H1 (cell line): ENCODE results near the gene TEAD2. TPM values are rescaled to one million over a fixed set of nuclear protein-coding genes. Genes with fewer than 3 reads are reported as not detected.

ENCODE experiments used
- CTCF ChIA-PET: fragments of 300-600 bp; sonication (Branson Sonifier 250); formaldehyde crosslinking; loops from one replicate; lab custom pipeline; 2021; ENCODE audit not compliant: partially characterized antibody; lab: Charles Lee
- POLR2A ChIA-PET: fragments of 300-600 bp; sonication (Branson Sonifier 250); formaldehyde crosslinking; loops from one replicate; lab custom pipeline; 2021; ENCODE audit warnings: inconsistent platforms; ENCODE audit not compliant: partially characterized antibody; lab: Charles Lee
- DNase-seq, 2 experiments: peaks; one replicate each; pipeline versions ENCODE4 v3.0.0 to v3.0.0-alpha.2; 2010 to 2022; ENCODE audit warnings: low spot score in 2 of 2, low read depth in 1 of 2, mixed read lengths in 1 of 2
- FAIRE-seq: peaks from 2 replicates; lab custom pipeline; 2011; peaks lifted over from hg19 to GRCh38; lab: Jason Lieb, UNC
- H2AFZ ChIP-seq: 2 replicates; pipeline ENCODE4 v1.8.1; 2012; ENCODE audit warnings: low read length, inconsistent platforms
- H2AK5ac ChIP-seq: 2 replicates; pipeline ENCODE4 v1.6.1; 2013; ENCODE audit warnings: low read depth, low read length
- H2BK120ac ChIP-seq: replicated peaks from 2 replicates; pipeline ENCODE3; 2013; ENCODE audit warnings: low read depth, low read length, inconsistent platforms
- H2BK12ac ChIP-seq: 2 replicates; pipeline ENCODE4 v1.6.1; 2013; ENCODE audit warnings: low read depth, low read length
- H2BK15ac ChIP-seq: 2 replicates; pipeline ENCODE4 v1.6.1; 2013; ENCODE audit warnings: low read length
- H2BK20ac ChIP-seq: 2 replicates; pipeline ENCODE4 v1.6.1; 2013; ENCODE audit warnings: low read length
- H2BK5ac ChIP-seq: 2 replicates; pipeline ENCODE4 v1.6.1; 2013; ENCODE audit warnings: low read depth, low read length
- H3K14ac ChIP-seq: 2 replicates; pipeline ENCODE4 v1.6.1; 2013; ENCODE audit warnings: inconsistent platforms; ENCODE audit not compliant: insufficient read length
- H3K18ac ChIP-seq: 2 replicates; pipeline ENCODE4 v1.6.1; 2013; ENCODE audit warnings: low read length; ENCODE audit errors: extremely low read depth
- H3K23ac ChIP-seq: 2 replicates; pipeline ENCODE4 v1.6.1; 2013; ENCODE audit warnings: inconsistent platforms; ENCODE audit not compliant: insufficient read length
- H3K23me2 ChIP-seq: 2 replicates; pipeline ENCODE4 v1.6.1; 2013; ENCODE audit warnings: low read depth, low read length
- H3K27ac ChIP-seq: 2 replicates; pipeline ENCODE4 v1.6.1; 2011; ENCODE audit warnings: low read depth, low read length, inconsistent platforms
- H3K27me3 ChIP-seq, 4 experiments: replicated peaks in 1 of 4; 1 replicate in 1 of 4; 2 replicates in 3 of 4; pipeline versions ENCODE4 v1.6.1 to v1.8.1; 2011 to 2013; ENCODE audit warnings: low read length in 3 of 4, mild to moderate bottlenecking in 3 of 4, inconsistent platforms in 2 of 4, mixed read lengths in 2 of 4, moderate library complexity in 1 of 4; ENCODE audit not compliant: control insufficient read depth in 3 of 4, insufficient read depth in 3 of 4; ENCODE audit errors: extremely low read depth in 1 of 4
- H3K36me3 ChIP-seq, 4 experiments: 2 replicates each; pipeline versions ENCODE4 v1.6.1 to v1.8.1; 2011 to 2013; ENCODE audit warnings: mild to moderate bottlenecking in 4 of 4, low read length in 3 of 4, moderate library complexity in 2 of 4, control low read depth in 1 of 4, inconsistent platforms in 1 of 4; ENCODE audit not compliant: insufficient read depth in 4 of 4, control insufficient read depth in 2 of 4
- H3K4ac ChIP-seq: replicated peaks from 2 replicates; pipeline ENCODE3; 2013; ENCODE audit warnings: low read length, low read depth, mixed read lengths, inconsistent platforms; ENCODE audit not compliant: insufficient read length
- H3K4me1 ChIP-seq, 4 experiments: replicated peaks in 1 of 4; 1 replicate in 1 of 4; 2 replicates in 3 of 4; pipeline versions ENCODE4 v1.6.1 to v1.8.1; 2011 to 2013; ENCODE audit warnings: low read length in 3 of 4, inconsistent platforms in 2 of 4, mixed read lengths in 1 of 4; ENCODE audit not compliant: insufficient read depth in 4 of 4, control insufficient read depth in 3 of 4
- H3K4me2 ChIP-seq, 2 experiments: 2 replicates each; pipeline versions ENCODE4 v1.6.1 to v1.8.1; 2011 to 2013; ENCODE audit warnings: low read depth in 2 of 2, low read length in 2 of 2, control low read depth in 1 of 2, inconsistent platforms in 1 of 2, mild to moderate bottlenecking in 1 of 2; ENCODE audit not compliant: insufficient read depth in 1 of 2
- H3K4me3 ChIP-seq, 4 experiments: fragments of 200-600, 300-600 bp in 1 of 4; sonication (generic), shearing (Covaris generic), sonication (Bioruptor Twin) in 1 of 4; 2 replicates each; pipeline versions ENCODE4 v1.5.1 to v1.8.1; 2011 to 2016; ENCODE audit warnings: low read length in 4 of 4, low read depth in 3 of 4, control low read depth in 2 of 4, inconsistent platforms in 2 of 4, mild to moderate bottlenecking in 2 of 4, mixed read lengths in 1 of 4, moderate library complexity in 1 of 4; ENCODE audit not compliant: insufficient read depth in 2 of 4; ENCODE audit errors: extremely low read depth in 1 of 4
- H3K56ac ChIP-seq: replicated peaks from 2 replicates; pipeline ENCODE3; 2013; ENCODE audit warnings: low read depth, mild to moderate bottlenecking, mixed read lengths, low read length, inconsistent platforms; ENCODE audit not compliant: insufficient read length
- H3K79me1 ChIP-seq: 2 replicates; pipeline ENCODE4 v1.6.1; 2013; ENCODE audit warnings: low read depth, low read length, control low read depth
- H3K79me2 ChIP-seq, 2 experiments: 2 replicates each; pipeline versions ENCODE4 v1.6.1 to v1.8.1; 2012 to 2013; ENCODE audit warnings: low read length in 2 of 2, mild to moderate bottlenecking in 2 of 2, inconsistent platforms in 1 of 2; ENCODE audit not compliant: insufficient read depth in 2 of 2, control insufficient read depth in 1 of 2
- H3K9ac ChIP-seq, 4 experiments: replicated peaks in 1 of 4; 1 replicate in 1 of 4; 2 replicates in 3 of 4; pipeline versions ENCODE4 v1.6.1 to v1.8.1; 2011 to 2013; ENCODE audit warnings: low read depth in 3 of 4, low read length in 3 of 4, control low read depth in 2 of 4, mild to moderate bottlenecking in 2 of 4, moderate library complexity in 2 of 4, inconsistent platforms in 1 of 4; ENCODE audit errors: extremely low read depth in 1 of 4
- H3K9me3 ChIP-seq, 2 experiments: 2 replicates each; pipeline versions ENCODE4 v1.6.1 to v1.8.1; 2012 to 2013; ENCODE audit warnings: mild to moderate bottlenecking in 2 of 2, moderate library complexity in 2 of 2, control low read depth in 1 of 2, inconsistent platforms in 1 of 2, low read depth in 1 of 2, low read length in 1 of 2, mixed read lengths in 1 of 2; ENCODE audit not compliant: insufficient read depth in 2 of 2
- H4K20me1 ChIP-seq, 2 experiments: replicated peaks in 1 of 2; 2 replicates each; pipeline versions ENCODE3 to v1.8.1; 2011 to 2013; ENCODE audit warnings: inconsistent platforms in 2 of 2, low read length in 2 of 2, mild to moderate bottlenecking in 1 of 2; ENCODE audit not compliant: insufficient read depth in 2 of 2, control insufficient read depth in 1 of 2
- H4K5ac ChIP-seq: 2 replicates; pipeline ENCODE4 v1.6.1; 2013; ENCODE audit warnings: low read length, low read depth, mixed read lengths, inconsistent platforms; ENCODE audit not compliant: insufficient read length
- H4K8ac ChIP-seq: 2 replicates; pipeline ENCODE4 v1.8.0; 2013; ENCODE audit warnings: mild to moderate bottlenecking, moderate library complexity, low read length, inconsistent platforms; ENCODE audit not compliant: insufficient read depth; ENCODE audit errors: extremely low read depth
- H4K91ac ChIP-seq: replicated peaks from 2 replicates; pipeline ENCODE3; 2013; ENCODE audit warnings: low read length, mixed read lengths, inconsistent platforms; ENCODE audit not compliant: insufficient read length
- CEBPB ChIP-seq: IDR thresholded peaks from 2 replicates; pipeline ENCODE4 v1.6.1; 2012; ENCODE audit warnings: low read depth, low read length
- CHD1 ChIP-seq: IDR thresholded peaks from 2 replicates; pipeline ENCODE4 v1.6.1; 2012; ENCODE audit warnings: low read depth, low read length, improper control_type of control experiment
- E2F6 ChIP-seq: IDR thresholded peaks from 2 replicates; pipeline ENCODE4 v1.6.1; 2012; ENCODE audit warnings: inconsistent platforms
- KDM1A ChIP-seq: fragments of 200-600, 300-600 bp; sonication (generic); IDR thresholded peaks from 2 replicates; pipeline ENCODE4 v1.7.1; 2016; ENCODE audit warnings: mild to moderate bottlenecking, low read length, borderline replicate concordance
- RBBP5 ChIP-seq: IDR thresholded peaks from 2 replicates; pipeline ENCODE4 v1.7.1; 2012; ENCODE audit warnings: low read depth, mild to moderate bottlenecking, inconsistent platforms, low read length, moderate library complexity, borderline replicate concordance
- RXRA ChIP-seq: IDR thresholded peaks from 2 replicates; pipeline ENCODE4 v1.6.1; 2011; ENCODE audit warnings: low read depth, mild to moderate bottlenecking, low read length, moderate library complexity; ENCODE audit not compliant: insufficient read depth
- ZNF274 ChIP-seq: IDR thresholded peaks from 2 replicates; pipeline ENCODE4 v1.7.0; 2012; ENCODE audit warnings: low read length, borderline replicate concordance; ENCODE audit errors: extremely low read depth
- WGBS, 2 experiments: shearing (Covaris generic) in 1 of 2; methylation state at CpG; one replicate each; pipeline versions ENCODE4 v1.1.6 to v1.1.7; 2013 to 2015; ENCODE audit warnings: low lambda C conversion rate in 2 of 2, mixed read lengths in 2 of 2, inconsistent platforms in 1 of 2, low coverage in 1 of 2, missing lambda C conversion rate in 1 of 2; ENCODE audit not compliant: insufficient replicate concordance in 2 of 2, insufficient coverage in 1 of 2, insufficient read length in 1 of 2; ENCODE audit errors: extremely low coverage in 1 of 2, missing lambda C conversion rate in 1 of 2; 5-methylcytosine and 5-hydroxymethylcytosine counted together
- polyA plus RNA-seq, 7 experiments: library from polyadenylated mRNA; depleted of rRNA in 3 of 7; stranded (reverse) in 5 of 7; unstranded in 2 of 7; fragments of >200 nt in 5 of 7; fragments of 200-250 nt in 2 of 7; gene quantifications; 1 replicate in 5 of 7; 2 replicates in 1 of 7; 4 replicates in 1 of 7; pipeline versions ENCODE4 v1.2.1 to v1.2.3, GENCODE V29; 2011 to 2013; ENCODE audit warnings: missing spikeins in 2 of 7, mixed read lengths in 2 of 7
- total RNA-seq: library from RNA; stranded (reverse); fragmentation: NEBNext Ultra II Directional; extraction: Animal tissue kit (Norgen Biotek cat#: 25700); gene quantifications from 2 replicates; pipeline ENCODE4 v1.2.1, GENCODE V29; 2021

Gene TEAD2
- total and polyA plus RNA-seq, 2 of the 8 experiments (the other 6 are each of a cell fraction or from before 2014, with no cell fraction given): 87.6 to 146 TPM

- Histone ChIP-seq H4K8ac (no peak overlapping the region), H3K27me3 (no peaks in the 10 kb centered on the region), H4K20me1 (no peaks in the 10 kb centered on the region), H2AFZ (no peak overlapping the region), H2BK20ac (no peak overlapping the region), H3K56ac (no peak overlapping the region), H4K91ac (no peak overlapping the region), H3K18ac (peak overlapping the region; percentile 4; the same call in 1 of the 2 replicates), H3K4me2 (peak overlapping the region; percentile 58 to 79), H2BK120ac (no peak overlapping the region), H3K27ac (no peak overlapping the region), H4K5ac (no peak overlapping the region), H2AK5ac (no peak overlapping the region), H3K23ac (no peak overlapping the region), H2BK12ac (peak overlapping the region; percentile 27; the same call in 1 of the 2 replicates), H3K4me3 (peak overlapping the region; percentile 10 to 50 (median 13); a peak in 5 of 8 replicates), H3K9ac (no peak overlapping the region), H3K14ac (no peak overlapping the region), H3K79me2 (peaks cover 3 to 27% of the 10 kb centered on the region in 2 experiments; a peak in 3 of 4 replicates), H3K4me1 (peaks cover 0 to 16% (median 9%) of the 10 kb centered on the region in 4 experiments; a peak in 5 of 7 replicates), H3K23me2 (peaks cover 8% of the 10 kb centered on the region; the same call in 1 of the 2 replicates), H3K4ac (no peak overlapping the region), H3K79me1 (peaks cover 4% of the 10 kb centered on the region; the same call in 1 of the 2 replicates), H3K9me3 (no peaks in the 10 kb centered on the region), H2BK5ac (0 out of 2 replicates have a peak overlapping the region, but pooled peaks have one; percentile 39), H2BK15ac (0 out of 2 replicates have a peak overlapping the region, but pooled peaks have one; percentile 61), H3K36me3 (peaks cover 4 to 7% (median 5%) of the 10 kb centered on the region in 4 experiments; a peak in 7 of 8 replicates)
- CTCF ChIA-PET: interaction anchor here (2.3 kb wide), 1 partner anchor 28 kb away, joined by 9 read pairs; no protein-coding TSS in a partner anchor
- FAIRE-seq: no peak
- no peak for DNase-seq
- TF ChIP-seq RXRA (no peak), KDM1A (0 out of 2 replicates have a peak, but pooled peaks have one; percentile 6), CHD1 (no peak), E2F6 (no peak), CEBPB (0 out of 2 replicates have a peak, but pooled peaks have one; percentile 14), ZNF274 (no peak), RBBP5 (0 out of 2 replicates have a peak, but pooled peaks have one; percentile 21)
- POLR2A ChIA-PET: interaction anchor here (0.6 to 1.4 kb wide), 2 partner anchors 26 to 89 kb away, joined by 3 read pairs; partner anchors contain the start of gene ALDH16A1
- 63% methylated on average over 21 of the region's 27 CpGs; no CpG with 5 or more reads in 1 of the 2 experiments for WGBS, 2 experiments
These were observed 2.0 kb upstream of the TEAD2 start for GRCh38 chr19:49364083-49364737.
